ENCODE results near the gene C1RL.
A peak's percentile ranks its signal among the peaks of the same experiment; 100 is the strongest.

The C1RL gene

DNA sequence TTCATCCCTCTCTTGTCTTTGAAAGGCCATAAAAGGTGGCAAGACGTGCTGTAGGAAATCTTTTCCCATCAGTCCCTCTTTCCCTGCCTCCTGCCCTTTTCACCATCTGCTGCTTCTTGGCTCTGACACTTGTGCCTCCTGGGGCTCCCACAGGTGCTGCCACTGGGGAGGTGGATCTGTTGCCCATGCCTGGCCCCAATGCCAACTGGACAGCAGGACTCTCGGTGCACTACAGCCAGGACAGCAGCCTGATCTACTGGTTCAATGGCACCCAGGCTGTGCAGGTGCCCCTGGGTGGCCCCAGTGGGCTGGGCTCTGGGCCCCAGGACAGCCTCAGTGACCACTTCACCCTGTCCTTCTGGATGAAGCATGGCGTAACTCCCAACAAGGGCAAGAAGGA, 27.7 kb upstream of the C1RL start:
- no peak for DNase-seq

DNA sequence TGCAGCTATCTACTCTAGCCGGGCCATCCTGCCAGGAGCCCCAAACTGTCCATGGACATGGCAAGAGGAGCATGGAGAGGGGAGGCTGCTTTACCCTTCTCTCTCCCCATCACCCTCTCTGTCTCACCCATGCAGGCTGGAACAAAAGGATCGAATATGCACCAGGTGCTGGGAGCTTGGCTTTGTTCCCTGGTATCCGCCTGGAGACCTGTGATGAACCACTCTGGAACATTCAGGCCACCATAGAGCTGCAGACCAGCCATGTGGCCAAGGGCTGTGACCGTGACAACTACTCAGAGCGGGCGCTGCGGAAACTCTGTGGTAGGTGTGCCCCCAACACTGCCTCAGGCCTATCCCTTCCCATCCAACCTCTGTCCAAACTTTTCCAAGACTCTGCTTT, 27.1 kb upstream of the C1RL start:
- DNase-seq = no peak

DNA sequence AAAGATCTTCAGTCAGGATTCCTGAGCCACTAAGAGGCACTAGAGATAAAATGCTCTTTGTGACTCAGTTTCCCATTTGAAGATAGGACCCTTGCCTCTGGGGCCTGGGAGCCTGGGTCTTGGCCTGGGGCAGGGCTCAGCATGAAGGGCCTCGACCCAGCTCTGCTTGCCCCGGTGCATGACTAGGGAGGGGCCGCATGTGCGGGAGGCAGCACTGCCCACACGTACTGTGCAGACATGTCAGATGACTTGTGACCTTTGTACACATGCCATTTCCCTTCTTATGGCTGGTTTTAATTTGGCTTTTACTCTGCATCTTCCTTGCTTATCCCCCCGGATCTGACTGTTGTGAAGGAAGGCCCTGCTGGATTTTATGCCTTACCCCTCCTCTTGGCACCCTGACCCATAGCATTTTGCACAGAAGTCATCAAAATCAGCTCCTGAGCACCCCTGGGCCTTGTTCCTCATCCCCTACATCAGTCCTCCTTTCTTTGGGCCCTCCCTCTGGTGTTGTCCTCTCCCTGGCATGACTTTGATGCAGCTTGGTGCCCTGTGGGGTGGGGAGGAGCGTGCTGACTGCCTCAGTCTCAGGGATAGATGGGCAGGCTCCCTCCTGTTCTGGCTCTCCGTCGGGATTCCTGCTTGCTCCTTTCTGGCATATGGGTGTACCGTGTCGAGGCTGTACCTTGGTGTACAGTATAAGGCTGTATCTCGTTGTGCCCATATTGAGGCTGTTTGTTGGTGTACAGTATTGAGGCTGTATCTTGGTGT, 25.6 kb upstream of the C1RL start:
- DNase-seq = no peak

DNA sequence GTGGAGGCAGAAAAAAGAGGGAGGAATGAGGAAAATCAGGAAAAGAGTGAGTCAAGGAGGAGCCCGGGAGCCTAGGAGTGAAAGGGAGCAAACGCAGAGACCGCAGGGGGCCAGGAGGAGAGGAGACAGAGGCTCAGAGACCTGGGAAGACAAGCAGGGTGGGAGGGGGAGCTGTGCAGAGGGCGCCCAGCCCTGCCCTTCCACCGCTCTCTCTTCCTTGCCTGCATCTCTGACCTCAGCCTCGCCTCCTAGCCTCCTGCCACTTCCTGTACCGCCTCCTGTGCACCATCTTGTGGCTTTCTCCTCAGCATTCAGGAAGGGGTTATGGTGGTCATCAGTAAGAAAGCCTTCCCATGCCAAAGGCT, 22.5 kb upstream of the C1RL start:
- DNase-seq = peak; percentile 64

DNA sequence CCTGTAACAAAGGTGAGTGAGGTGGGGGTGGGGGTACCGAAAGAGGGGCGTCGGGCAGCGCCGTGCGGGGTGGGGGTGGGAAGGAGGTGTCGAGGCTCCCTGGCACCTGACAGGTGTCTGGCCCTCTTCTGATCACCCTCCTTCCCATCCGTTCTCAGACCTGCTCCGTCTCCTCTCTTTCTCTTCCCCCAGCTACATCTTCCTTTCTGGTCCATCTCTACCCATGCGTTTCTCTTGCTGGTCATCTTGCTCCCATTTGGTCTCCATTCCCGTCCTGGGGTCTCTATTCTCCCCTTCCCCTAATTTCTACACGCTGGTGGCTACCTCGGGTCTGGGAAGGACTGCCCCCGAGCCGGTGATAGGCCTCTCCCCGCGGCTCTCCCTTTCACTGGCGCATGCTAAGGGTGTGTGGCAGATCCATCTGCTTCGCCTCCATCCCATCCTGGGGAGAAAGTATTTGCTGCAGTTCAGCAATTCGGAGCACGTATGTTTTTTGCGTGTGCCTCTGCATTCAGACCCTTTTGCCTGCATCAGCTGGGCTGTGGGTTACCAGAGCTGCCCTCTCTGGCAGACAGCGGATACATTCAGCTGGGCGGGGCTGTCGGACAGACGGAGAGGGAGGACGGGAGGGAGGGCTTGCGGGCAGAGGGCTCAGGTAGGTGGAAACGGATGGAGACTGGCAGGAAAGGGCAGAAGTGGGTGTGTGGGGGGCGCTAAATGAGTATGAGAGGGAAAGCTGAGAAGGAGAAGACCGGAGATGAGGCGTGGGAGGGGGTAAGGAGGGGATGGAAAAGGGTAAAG, 21.9 kb upstream of the C1RL start:
- peak; percentile 89 for DNase-seq

DNA sequence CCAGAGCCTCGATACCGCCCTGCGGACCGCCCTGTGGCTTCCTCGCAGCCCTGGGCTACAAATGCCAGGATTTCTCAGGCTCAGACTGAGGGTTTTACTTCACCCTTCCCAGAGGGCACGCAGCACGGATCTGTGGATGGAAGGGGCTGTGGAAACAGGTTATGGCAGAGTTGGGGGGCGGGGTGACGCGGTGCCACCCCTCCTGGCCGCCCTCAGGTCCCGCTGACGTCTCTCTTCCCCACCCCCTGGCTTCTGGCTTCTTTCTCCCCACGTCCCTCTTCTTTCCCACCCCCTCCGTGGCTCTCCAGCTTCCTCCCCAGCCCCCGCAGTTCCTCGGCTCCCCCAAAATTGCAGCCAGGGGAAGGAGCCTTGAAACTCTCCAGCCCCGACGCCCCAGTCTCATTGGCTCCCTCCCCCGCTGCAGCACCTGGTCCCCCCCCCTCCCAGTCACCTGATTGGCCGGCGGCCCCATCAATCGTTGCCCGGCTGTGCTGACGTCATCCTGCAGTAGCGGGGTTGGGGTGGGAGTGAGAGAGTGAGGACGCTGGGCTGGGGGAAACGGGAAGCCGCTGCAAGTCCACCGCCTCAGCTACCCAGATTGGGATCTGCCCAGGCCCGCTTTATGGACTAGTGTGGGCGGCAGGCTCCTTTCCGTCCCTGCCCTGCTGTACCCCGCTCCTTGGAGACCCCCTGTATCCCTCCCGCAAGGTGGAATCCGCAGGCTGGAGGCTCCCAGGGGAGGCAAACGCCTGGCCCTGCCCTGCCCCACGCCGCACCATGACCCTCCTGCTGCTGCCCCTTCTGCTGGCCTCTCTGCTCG, 21.1 kb upstream of the C1RL start, which contains the start of gene CLSTN3:
TSS of gene CLSTN3 (plus strand) at position 500 of the 820 bp plus-strand sequence. CDS start at position 778, 278 bp downstream.
- peak; percentile 93 for DNase-seq

DNA sequence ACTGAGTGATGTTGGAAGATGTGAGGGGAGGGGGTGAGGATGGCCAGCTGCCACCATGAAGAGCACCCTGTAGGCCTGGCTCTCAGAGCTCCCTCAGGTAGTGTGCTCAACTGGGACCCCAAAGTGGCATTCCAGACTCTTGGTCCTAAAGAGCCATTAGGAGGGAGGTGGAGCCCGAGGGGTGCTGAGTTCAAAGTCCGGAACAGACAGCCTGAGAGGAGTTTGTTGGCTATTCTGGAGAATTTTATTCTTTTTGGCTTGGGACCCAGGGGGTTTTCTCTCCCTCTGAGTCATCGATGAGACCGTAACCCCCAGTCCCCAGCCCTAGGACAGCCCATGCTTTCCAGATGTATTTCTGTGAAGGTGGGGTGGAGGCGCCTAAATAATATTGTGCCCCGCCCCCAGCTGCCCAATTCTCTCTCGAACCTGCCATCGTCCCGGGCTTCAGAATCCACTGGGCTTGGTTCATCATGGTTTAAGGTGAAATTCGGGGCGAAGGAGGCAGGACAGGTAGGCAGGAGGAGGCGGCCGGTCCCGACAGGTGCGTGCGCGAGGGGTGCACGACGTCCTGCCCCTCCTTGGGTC, 20.4 kb upstream of the C1RL start:
- DNase-seq = peak; percentile 36

DNA sequence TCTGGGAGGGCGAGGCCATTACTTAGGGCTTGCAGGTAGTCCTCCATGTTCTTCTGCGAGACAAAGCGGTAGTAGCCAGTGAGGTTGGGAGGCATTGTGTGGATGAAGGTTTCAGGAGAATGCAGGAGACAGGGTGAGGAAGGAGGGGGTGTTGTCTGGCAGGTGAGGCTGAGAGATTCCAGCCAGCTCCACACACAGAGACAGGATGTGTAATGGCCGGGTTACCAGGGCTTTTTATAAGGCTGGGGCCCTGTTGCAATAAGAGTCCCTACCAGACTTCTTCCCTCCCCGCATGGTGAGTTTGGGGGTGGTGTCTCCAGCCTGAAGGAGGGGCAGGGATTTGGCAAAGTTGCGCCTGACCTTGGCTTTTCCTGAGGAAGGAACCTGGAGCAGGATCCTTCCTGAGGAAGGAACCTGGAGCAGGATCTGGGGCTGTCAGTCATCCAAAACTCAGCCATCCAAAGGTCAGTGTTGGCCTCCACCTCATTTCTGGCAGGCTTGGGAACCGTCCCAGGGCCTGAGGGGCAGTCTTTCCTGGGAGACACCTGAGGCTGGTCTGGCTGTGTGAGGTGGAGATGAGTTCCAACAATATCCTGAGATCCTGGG, 19.8 kb upstream of the C1RL start, which contains the start of gene RBP5:
TSS of gene RBP5 (minus strand) at position 209 of the 606 bp plus-strand sequence. CDS start at position 95, 114 bp downstream.
- DNase-seq = no peak

DNA sequence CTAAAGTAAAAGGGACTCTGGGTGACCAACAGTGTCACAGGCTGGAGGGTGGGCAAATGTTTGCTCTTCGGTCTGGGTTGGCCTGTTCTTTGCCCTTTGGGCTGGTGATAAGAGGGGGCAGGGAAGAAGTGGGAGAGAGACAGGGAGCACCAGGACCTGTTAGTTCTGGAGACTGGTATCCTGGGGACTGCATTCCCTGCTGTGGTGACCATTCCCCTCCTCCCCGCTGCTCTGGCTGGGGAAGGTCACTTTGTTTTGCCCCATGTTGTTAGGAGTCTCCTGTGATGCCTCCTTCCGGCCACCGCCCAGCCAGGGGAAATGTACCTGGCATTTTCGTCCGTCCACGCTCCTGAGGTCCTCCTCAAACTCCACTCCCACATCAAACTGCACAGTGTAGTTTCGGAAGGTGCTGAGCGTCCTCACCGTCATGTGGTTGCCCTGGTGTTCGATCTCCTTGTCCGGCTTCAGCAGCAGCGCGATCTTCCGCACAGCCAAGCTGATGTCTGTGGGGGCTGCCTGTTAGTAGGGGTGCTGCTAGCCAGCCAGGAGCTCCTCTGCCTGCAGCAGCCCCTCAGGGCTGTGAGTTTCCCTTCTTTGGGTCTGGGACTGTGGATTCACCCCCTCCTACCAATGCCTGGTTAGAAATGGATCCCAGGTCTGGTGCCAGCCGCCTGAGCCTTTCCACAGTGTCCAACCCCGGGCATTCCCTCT, 19.1 kb upstream of the C1RL start:
- no peak for DNase-seq

DNA sequence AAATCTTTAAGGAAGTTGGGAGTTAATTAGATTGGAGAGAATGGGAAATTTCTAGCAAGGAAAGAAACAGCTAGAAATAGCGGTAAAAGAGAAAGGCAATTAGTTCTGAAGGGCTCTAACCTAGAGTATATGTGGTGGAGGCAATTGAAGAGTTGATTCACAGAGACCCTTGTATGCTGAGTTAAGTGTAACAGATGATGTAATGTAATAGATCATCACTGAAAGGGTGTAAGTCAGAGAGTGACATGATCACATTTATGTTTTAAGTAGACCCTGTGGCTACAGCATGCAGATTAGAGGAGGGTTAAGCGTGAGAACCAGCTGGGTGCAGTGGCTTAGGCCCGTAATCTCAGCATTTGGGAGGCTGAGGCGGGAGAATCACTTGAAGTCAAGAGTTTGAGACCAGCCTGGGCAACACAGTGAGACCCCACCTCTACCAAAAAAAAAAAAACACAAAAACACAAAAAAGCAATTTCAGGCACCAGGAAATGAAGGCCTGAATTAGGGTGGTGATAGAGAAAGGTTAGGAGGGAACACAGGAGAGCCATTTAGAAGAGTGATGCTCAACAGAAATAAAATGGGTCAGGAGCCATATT, 16.7 kb upstream of the C1RL start:
- no peak for DNase-seq

DNA sequence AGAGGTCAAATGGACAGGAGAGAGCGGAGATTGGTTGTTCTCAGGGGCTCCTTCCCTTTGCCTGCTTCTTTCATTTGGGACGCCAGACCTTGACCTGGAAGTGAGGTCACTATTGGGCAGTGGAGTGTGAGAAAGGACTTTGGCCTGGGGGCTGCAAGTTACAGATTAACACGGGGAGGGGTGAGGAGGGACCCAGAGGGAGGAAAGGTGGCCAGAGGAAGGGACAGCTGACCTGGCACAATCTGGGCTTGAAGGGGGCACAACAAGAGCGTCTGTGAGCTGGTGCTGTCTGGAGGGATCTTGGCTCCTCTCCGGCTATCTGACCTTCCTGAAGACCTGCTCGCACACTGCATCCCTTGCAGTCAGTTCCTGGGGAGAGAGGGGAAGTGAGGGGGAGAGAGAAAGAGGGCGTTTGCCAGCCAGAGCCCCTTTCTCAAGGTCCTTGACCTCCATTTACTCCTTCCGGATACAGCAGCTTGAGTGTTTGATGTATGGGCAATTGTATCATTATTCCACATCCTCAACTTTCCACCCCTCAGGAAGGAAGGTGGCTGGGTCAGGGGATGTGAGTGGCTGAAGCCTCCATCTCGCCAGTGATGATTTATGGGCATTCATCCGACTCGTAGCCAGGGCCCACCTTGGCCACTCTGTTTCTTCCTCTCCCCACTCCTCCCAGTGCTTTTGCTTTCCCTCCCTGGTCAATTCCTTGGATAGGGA, 14.9 kb upstream of the C1RL start:
- no peak for DNase-seq

DNA sequence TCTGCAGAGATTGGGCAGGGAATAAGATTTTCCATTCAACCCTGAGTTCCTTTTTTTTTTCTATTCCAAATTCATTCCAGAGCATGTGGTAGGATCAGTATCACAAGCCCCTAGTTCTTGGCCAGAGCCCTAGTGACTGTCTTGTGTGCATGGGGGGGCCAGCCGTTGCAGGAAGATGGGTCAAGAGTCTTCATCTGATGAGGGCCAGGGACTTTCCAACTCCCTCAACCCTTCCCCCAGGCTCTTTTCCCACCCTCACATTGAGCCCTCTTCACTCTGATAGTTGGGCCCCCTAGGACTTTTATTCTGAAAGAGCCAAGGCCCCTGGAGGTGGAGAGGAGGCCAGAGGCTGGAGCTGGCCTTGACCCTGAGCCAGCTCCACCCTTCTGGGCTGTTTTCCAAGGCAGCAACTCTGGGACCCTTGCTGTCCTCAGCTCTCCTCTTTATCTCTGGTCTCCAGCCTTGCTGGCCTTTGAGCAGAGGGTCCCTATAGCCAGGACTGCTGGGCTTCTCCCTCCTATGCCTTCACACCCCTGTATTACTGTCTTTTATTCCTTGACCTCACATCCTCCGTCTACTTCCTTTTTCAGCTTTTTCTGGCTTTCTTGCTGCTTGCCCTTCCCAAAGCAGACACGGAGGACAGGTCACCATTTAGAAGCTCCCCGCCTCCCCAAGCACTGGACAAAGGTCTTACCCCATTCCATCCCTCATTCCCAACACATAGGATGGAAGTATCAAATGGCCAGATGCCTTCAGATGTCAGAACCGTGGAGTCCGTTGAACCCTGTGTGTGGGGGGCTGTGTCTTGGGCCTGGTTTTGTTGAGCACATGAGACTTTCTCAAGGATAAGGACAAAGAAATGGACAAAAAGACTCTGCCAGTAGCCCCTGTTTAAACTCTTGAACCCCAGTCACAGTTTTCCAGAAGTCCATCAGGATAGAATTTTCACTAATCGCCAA, 14.1 kb upstream of the C1RL start:
- DNase-seq = no peak

DNA sequence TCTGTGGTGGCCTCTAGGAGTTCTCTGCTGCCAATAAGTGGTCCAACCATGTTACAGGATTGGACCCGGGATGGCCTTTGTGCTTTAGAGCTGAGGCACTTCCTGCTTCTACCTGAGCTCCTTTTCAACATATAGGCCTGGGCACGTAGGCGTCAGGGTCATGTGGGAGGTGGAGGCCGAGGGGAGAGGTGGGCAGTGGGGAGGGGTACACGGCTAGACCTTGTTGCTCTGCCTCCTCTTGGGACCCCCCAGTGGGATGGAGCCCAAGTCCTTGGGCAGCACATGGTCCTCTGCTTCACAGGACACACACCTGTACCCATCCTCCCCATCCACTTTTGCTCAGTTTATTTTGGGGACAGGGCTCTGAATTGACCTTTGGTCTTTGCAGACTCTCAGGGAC, 12.3 kb upstream of the C1RL start:
- no peak for DNase-seq

DNA sequence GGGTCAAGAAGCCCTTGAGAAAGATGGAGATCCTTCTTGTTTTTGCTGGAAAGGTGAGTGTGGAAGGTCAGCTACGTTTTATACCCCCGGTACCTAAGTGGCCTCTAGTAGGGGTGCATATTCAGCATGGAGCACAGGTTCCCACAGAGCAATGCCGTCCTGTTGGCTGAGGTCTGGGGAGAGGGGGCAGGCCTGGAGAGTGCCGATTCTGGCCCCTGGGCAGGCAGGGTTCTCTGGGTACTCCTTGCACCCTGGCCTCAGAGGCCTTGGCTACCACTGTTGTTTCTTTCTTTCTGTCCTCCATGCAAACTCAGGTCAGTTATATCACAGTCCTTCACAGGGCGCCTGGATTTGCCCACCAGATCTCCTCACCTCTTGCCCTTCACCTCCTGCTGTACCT, 11.2 kb upstream of the C1RL start:
- DNase-seq = no peak

DNA sequence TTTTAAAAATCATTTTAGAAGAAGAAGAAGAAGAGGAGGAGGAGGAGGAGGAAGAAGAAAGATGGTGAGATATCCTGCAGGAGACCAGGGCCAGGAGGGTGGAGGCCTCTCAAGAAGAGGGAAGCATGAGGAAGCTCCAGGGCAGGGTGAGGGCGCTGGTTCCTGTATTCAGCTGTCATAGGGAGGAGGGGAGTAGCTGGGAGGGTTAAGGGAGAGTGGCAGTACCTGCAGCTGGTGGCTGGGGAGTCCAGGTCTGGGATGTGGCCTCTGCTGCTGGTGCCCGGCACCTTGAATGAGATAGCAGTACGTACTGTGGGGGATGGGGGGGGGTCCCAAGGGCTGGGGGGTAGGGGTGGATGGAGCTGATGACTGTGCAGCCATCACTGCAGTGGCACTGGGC, 9.9 kb upstream of the C1RL start:
- no peak for DNase-seq

DNA sequence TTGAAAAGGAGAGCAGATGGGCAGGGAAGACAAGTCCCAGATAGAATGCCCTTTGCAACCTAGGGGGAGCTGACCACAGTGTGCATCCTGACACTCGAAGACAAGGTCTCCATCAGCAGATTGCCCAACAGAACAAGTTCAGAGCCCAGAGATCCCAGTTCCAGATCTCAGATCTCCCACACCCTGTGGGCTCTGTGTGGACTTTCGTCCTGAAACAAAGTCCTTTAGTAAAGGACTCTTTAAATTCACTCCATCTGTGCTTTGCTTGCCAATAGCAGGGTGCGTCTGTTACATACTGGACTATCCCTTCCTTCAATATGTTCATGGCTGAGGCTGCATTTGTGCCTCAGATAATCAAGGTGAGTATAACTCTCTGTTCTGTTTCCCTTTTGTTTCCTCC, 8.7 kb upstream of the C1RL start:
- no peak for DNase-seq

DNA sequence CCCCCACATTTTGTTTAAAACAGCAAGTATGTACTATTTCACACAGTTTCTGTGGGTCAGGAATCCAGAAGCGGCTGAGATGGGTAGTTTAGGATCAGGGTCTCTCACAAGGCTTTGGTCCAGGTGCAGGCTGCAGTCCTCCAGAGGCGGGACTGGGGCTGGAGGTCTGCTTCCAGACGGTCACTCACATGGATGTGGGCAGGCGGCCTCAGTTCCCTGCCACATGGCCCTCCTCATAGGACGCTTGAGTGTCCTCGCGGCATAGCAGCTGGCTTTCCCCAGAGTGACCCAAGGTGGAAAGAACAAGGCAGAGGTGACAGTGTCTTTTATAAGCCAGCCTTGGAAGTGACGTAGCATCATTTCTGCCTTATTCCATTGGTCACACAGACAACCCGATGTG, 7.9 kb upstream of the C1RL start:
- no peak for DNase-seq

DNA sequence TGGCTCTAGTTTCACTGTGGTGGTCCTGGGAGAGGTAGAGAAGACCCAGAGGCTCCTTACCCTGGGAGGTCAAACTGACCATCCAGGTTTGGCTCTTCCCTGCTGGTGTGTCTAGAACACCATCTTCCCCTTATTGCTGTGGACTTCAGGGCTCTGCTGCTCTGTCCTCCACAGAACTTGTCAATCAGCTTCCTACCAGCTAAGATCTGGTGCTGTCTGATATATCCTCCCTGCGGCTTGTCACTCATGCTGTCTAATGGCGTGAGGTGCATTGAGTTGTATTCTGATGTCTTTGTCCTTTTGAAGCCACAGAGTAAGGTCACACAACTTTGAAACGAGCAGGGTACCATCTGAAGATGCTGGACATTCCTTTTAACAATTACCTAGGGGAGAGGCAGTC, 7.2 kb upstream of the C1RL start:
- DNase-seq = no peak

DNA sequence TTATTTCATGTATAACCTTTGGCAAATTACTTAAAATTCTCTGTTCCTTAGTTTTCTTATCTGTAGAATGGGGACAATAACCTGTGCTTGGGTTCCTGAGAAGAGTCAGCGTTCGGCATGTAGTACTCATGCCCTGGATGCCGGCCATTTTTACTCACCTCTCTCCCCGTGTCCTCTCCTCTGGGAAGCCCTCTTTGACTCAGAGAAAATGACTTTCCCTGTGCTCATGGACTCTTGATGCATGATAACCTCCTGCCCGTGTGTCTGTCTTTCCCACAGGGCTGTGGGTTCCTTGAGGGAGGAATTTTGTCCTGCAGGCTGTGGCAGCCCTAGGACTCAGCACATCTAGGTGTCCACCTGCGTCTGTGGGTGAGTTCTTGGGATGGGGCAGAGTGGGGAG, 5.8 kb upstream of the C1RL start:
- DNase-seq = no peak

DNA sequence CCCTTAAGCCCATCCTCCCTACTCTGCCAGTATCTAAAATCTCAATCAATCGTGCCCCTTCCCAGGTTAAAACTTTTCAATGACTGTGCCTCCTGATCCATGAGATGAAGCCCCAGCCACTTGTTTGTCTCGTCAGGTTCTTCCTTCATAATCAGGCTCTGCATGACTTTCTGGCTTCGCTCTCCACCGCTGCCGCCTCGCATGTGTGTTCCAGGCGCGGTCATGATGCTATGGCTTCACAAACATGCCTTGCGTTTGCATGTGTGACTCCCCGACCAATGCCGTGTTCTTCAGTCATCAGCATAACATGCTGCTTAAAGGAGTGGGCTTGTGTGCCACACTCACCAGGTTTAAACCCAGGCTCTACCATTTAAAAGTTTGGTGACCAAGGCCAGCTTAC, 5.0 kb upstream of the C1RL start:
- no peak for DNase-seq
